WI38 (cell line): Measurements from ENCODE around the gene FGFR1OP2.

ENCODE experiments used
- H3K4me3 ChIP-seq: 2 replicates; pipeline ENCODE4 v1.5.1; 2011; ENCODE audit warnings: low read depth, mild to moderate bottlenecking, control low read depth, low read length
- CTCF ChIP-seq: IDR thresholded peaks from 2 replicates; pipeline ENCODE4 v1.5.1; 2012; ENCODE audit warnings: low read depth, mild to moderate bottlenecking, control low read depth, low read length

The FGFR1OP2 gene

DNA sequence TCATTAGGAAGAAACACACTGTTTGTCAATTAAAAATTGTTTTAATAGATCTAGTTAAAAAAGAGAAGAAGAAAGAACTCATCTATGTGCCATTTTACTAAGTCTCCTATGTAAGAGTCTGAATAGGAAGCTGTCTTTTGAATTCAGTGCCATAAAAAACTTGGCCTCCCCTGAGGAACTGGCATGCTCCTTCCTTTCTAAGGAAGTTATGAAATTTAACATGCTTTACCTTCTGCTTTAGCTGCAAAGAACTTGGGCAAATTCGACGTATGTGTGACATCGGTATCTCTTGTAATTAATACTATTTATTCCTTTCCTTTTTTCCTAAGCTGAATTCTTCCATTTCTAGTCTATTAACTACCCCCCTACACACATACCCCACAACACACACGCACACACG is 63.4 kb downstream of the FGFR1OP2 start:
- TF ChIP-seq CTCF: no peak
- no peak overlapping the region for H3K4me3 ChIP-seq

GRCh38 chr12:27002141-27002540 is 63.9 kb downstream of the FGFR1OP2 start:
- no peak for TF ChIP-seq CTCF
- no peak overlapping the region for H3K4me3 ChIP-seq

GRCh38 chr12:27003421-27004381 is 65.4 kb downstream of the FGFR1OP2 start:
- no peak overlapping the region for H3K4me3 ChIP-seq
- TF ChIP-seq CTCF: no peak

DNA sequence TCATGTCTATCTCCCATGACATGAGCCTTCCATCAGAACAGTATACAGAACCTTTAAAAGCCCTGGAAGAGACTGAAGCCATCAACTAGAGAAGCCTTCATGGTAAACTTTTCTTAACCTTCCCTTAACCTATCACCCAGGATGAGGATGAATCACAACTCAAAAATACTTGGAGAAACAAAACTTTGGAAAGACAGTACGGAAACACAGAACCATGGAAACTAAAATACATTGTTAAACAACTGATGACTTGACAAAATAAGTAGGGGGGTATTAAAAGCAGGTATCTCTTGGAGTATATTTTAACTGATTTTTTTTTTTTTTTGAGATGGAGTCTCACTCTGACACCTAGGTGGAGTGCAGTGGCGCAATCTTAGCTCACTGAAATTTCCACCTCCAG is 67.2 kb downstream of the FGFR1OP2 start:
- H3K4me3 ChIP-seq: no peak overlapping the region
- no peak for TF ChIP-seq CTCF

DNA sequence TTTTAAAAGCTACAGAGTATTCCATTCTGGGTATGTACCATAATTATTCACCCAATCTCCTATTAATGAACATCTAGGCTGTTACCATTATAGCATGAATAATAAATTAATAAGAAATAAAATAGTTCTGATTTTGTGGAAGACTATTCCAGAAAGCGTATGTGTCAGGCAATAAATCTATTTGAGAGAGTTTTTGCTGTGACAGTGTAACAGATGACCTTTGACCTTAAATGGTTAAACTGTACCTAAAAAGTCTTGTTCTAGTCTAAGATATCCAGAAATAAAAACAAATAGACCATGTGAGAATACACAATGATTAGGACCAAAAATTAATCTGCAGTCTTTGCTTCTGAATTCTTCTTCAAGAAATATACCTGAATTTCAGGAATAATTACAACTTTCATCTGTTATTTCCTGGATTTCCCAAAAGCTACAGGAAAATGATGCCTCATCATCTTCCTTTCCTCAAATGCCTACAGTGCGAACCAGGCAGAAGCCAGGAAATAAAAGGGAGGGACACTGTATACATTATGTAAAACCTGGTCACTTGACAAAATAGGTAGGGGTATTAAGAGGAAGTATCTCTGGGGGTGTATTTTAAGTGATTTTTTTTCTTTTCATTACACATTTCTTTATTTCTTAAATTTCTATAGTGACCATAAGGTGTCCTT is 68.7 kb downstream of the FGFR1OP2 start:
- no peak overlapping the region for H3K4me3 ChIP-seq
- TF ChIP-seq CTCF: no peak

DNA sequence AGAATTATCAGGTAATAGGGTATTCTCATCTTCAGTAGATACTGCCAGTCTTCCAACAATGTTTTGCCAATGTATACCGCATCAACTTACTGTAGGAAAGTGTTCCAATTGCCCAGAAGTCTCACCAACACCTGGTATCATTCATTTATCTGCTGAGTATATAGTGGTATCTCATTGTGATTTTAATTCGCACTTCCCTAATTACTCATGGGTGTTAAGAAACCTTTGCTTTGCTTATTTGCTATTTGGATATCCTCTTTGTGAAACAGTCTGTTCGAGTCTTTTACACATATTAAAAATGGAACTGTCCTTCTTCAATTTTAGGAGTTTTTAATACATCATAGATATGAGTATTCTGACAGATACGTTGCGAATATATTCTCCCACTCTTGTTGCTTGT is 69.8 kb downstream of the FGFR1OP2 start:
- TF ChIP-seq CTCF: no peak
- no peak overlapping the region for H3K4me3 ChIP-seq

DNA sequence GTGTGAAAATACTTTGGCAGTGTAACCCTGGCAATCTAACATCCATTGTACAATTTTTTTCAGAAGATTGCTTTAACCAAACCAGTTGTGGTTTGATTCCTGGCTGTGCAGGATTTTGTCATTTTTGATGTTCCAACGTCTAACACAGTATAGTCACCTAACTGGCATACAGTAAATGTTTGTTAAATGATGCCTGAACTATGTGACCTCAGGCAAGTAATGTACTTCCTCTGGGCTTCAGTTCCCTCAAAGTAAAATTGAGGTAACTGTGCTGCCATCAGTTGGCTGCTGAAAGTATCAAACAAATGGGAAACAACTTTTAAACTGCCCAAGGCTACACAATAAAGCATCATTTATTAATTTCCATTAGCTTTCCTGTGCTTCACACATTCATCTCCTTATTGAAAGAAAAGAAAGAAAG is 71.6 kb downstream of the FGFR1OP2 start:
- TF ChIP-seq CTCF: no peak
- no peak overlapping the region for H3K4me3 ChIP-seq
